Panc1 (cell line): ENCODE results near the gene NTN5. TPM values are rescaled to one million over a fixed set of nuclear protein-coding genes. Genes with fewer than 3 reads are reported as not detected.
"Not testable (repeated sequence)": the region's sequence is repeated elsewhere in the genome, so short reads cannot be mapped to it uniquely, and the experiment has no call there.

Source experiments
- ATAC-seq: fragments of 200-7000 bp; cut with Tn5 transposase; 2 replicates; pipeline ENCODE4 v1.9.1; 2020; ENCODE audit warnings: mild to moderate bottlenecking, moderate library complexity
- BruUV-seq: library from RNA; stranded (reverse); fragments of 400-500 nt; replicated peaks from 2 replicates; lab custom pipeline; 2021; lab: Mats Ljungman, UMichigan
- CTCF ChIA-PET: fragments of 300-600 bp; sonication (Branson Sonifier 250); formaldehyde crosslinking; loops from one replicate; lab custom pipeline; 2022; ENCODE audit warnings: antibody characterized with exemption; lab: Charles Lee
- POLR2A ChIA-PET: fragments of 300-600 bp; sonication (Branson Sonifier 250); formaldehyde crosslinking; loops from one replicate; lab custom pipeline; 2022; ENCODE audit warnings: antibody characterized with exemption; lab: Charles Lee
- DNase-seq: peaks from one replicate; pipeline ENCODE4 v3.0.0-alpha.2; 2010; ENCODE audit warnings: low read depth, low spot score
- H3K27ac ChIP-seq: 2 replicates; pipeline ENCODE4 v1.5.1; 2011; ENCODE audit warnings: mild to moderate bottlenecking, low read length, inconsistent platforms
- H3K27me3 ChIP-seq: fragments of 200-500 bp; sonication (Bioruptor generic); 2 replicates; pipeline ENCODE4 v1.6.0; 2014; ENCODE audit warnings: low read length, inconsistent platforms; ENCODE audit not compliant: control insufficient read depth, insufficient read depth
- H3K36me3 ChIP-seq: fragments of 200-500 bp; sonication (Bioruptor generic); 2 replicates; pipeline ENCODE4 v1.5.1; 2014; ENCODE audit warnings: inconsistent platforms, mild to moderate bottlenecking, low read length, moderate library complexity; ENCODE audit not compliant: control insufficient read depth, insufficient read depth
- H3K4me1 ChIP-seq: 2 replicates; pipeline ENCODE4 v1.5.1; 2011; ENCODE audit warnings: inconsistent platforms, mild to moderate bottlenecking, low read length, moderate library complexity; ENCODE audit not compliant: control insufficient read depth, insufficient read depth
- H3K4me3 ChIP-seq, 2 experiments: 2 replicates each; pipeline ENCODE4 v1.5.1; 2011 to 2012; ENCODE audit warnings: low read depth in 2 of 2, low read length in 2 of 2, mild to moderate bottlenecking in 2 of 2, inconsistent platforms in 1 of 2, moderate library complexity in 1 of 2
- H3K9me3 ChIP-seq: fragments of 200-500 bp; sonication (Bioruptor generic); 2 replicates; pipeline ENCODE4 v1.5.1; 2014; ENCODE audit warnings: low read depth, mild to moderate bottlenecking, inconsistent platforms, low read length, moderate library complexity; ENCODE audit not compliant: control insufficient read depth, insufficient read depth
- POLR2AphosphoS5 ChIP-seq: IDR thresholded peaks from 2 replicates; pipeline ENCODE4 v1.6.1; 2012; ENCODE audit warnings: mild to moderate bottlenecking, low read depth, low read length, moderate library complexity
- SIN3A ChIP-seq: IDR thresholded peaks from 2 replicates; pipeline ENCODE4 v1.6.1; 2012; ENCODE audit warnings: low read depth, mild to moderate bottlenecking, low read length, moderate library complexity, borderline replicate concordance; ENCODE audit not compliant: insufficient read depth
- TCF7L2 ChIP-seq: IDR thresholded peaks from 2 replicates; pipeline ENCODE4 v1.6.1; 2011; ENCODE audit warnings: mild to moderate bottlenecking, low read depth, low read length, inconsistent platforms
- in situ Hi-C: cut with HindIII; loops from 2 replicates; pipeline ENCODE4 v1.10.0; 2016; ENCODE audit warnings: low sequenced_read_pairs, low pct_unique_long_range_greater_than_20kb
- intact Hi-C: fragments of 100-400 bp; cut with micrococcal nuclease; formaldehyde crosslinking; loops from one replicate; pipeline ENCODE4 v1.10.0; 2022; ENCODE audit not compliant: unreplicated experiment
- total RNA-seq: library from RNA; stranded (reverse); gene quantifications from one replicate; pipeline ENCODE4 v1.2.1, GENCODE V29; 2021; ENCODE audit not compliant: unreplicated experiment
- TF ChIP-seq, protein P1 (sequence below): fragments of 450-650 bp; IDR thresholded peaks from 2 replicates; pipeline ENCODE4 v1.5.1; 2017; ENCODE audit warnings: mild to moderate bottlenecking
- TF ChIP-seq, protein P2 (sequence below), 2 experiments: IDR thresholded peaks; 2 replicates each; pipeline ENCODE4 v1.6.1; 2011 to 2012; ENCODE audit warnings: low read depth in 2 of 2, control low read depth in 1 of 2, low read length in 1 of 2, mild to moderate bottlenecking in 1 of 2, moderate library complexity in 1 of 2; ENCODE audit not compliant: insufficient read depth in 1 of 2

The NTN5 gene
- total RNA-seq, 1 experiment from 2014 or later, result 0.23 TPM

DNA sequence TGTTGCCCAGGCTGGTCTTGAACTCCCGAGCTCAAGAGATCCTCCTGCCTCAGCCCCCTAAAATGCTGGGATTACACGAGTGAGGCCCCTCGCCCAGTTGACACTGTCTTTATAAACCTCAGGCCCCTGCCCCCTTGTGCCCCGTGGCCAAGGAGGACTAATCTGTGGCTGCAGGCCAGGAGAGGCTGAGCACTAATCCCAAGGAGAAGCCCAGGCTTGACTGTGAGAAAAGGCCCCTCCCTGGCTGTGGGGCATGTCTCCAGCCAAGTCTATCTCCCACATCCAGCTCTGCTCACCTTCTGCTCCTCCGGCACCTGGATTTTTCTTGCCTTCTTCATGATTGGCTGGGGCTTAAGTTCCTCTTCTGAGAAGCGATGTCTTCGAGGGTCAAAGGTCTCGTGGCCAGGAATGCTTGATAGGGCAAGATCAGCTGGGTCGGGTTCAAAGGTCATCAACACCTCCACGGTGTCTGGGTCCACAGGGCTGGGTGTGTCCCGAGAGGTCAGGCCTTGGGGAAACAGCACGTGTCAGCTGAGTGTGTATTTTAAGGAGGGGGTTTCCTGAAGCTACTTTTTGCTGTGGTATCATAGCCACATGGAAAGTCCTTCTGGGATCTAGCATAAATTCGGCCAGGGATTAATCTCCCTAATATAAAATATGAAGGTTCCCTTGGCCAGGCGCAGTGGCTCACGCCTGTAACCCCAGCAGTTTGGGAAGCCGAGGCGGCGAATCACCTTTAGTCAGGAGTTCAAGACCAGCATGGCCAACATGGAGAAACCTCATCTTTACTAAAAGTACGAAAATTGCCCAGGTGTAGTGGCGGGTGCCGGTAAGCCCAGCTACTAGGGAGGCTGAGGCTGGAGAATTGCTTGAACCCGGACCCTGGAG, 39.4 kb downstream of the NTN5 start:
- TF ChIP-seq, protein P1, sequence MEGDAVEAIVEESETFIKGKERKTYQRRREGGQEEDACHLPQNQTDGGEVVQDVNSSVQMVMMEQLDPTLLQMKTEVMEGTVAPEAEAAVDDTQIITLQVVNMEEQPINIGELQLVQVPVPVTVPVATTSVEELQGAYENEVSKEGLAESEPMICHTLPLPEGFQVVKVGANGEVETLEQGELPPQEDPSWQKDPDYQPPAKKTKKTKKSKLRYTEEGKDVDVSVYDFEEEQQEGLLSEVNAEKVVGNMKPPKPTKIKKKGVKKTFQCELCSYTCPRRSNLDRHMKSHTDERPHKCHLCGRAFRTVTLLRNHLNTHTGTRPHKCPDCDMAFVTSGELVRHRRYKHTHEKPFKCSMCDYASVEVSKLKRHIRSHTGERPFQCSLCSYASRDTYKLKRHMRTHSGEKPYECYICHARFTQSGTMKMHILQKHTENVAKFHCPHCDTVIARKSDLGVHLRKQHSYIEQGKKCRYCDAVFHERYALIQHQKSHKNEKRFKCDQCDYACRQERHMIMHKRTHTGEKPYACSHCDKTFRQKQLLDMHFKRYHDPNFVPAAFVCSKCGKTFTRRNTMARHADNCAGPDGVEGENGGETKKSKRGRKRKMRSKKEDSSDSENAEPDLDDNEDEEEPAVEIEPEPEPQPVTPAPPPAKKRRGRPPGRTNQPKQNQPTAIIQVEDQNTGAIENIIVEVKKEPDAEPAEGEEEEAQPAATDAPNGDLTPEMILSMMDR, result no peak
- TF ChIP-seq, protein P2, sequence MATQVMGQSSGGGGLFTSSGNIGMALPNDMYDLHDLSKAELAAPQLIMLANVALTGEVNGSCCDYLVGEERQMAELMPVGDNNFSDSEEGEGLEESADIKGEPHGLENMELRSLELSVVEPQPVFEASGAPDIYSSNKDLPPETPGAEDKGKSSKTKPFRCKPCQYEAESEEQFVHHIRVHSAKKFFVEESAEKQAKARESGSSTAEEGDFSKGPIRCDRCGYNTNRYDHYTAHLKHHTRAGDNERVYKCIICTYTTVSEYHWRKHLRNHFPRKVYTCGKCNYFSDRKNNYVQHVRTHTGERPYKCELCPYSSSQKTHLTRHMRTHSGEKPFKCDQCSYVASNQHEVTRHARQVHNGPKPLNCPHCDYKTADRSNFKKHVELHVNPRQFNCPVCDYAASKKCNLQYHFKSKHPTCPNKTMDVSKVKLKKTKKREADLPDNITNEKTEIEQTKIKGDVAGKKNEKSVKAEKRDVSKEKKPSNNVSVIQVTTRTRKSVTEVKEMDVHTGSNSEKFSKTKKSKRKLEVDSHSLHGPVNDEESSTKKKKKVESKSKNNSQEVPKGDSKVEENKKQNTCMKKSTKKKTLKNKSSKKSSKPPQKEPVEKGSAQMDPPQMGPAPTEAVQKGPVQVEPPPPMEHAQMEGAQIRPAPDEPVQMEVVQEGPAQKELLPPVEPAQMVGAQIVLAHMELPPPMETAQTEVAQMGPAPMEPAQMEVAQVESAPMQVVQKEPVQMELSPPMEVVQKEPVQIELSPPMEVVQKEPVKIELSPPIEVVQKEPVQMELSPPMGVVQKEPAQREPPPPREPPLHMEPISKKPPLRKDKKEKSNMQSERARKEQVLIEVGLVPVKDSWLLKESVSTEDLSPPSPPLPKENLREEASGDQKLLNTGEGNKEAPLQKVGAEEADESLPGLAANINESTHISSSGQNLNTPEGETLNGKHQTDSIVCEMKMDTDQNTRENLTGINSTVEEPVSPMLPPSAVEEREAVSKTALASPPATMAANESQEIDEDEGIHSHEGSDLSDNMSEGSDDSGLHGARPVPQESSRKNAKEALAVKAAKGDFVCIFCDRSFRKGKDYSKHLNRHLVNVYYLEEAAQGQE (IDR thresholded peaks at IDR 0.05; ENCODE audit: insufficient read depth in 1 of 2, low read depth in 2 of 2, low read length in 1 of 2), result no peak
- TF ChIP-seq POLR2AphosphoS5 (no peak), SIN3A (no peak), TCF7L2 (no peak)

DNA sequence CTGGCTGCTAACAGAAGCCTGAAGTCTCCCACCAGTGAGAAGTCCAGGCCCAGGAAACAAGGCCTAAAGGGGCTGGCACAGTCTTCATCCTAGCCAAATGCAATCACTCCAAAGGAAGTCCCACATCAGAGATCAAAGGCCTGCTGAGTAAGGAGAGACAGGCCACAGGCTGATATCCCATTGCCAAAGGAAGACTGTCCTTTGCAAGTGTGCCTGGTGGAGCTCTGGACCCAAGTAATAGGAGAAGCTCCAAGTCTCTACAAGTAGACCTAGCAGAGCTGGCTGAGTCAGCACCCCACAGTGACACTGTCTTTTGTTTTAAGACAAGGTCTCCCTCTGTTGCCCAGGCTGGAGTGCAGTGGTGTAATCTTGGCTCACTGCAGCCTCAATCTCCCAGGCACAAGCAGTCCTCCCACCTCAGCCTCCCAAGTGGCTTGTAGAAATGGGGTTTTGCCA, 40.1 kb downstream of the NTN5 start:
- H3K9me3 ChIP-seq, result no peaks in the 10 kb centered on the region
- intact Hi-C loops, result no loop called here
- CTCF ChIA-PET, result no interaction called here
- in situ Hi-C loops, result no loop called here
- peak overlapping the region; percentile 96; the same call in 1 of the 2 replicates for H3K27ac ChIP-seq
- peak; percentile 56; the same call in 1 of the 2 replicates for TF ChIP-seq TCF7L2
- no peak for TF ChIP-seq SIN3A
- no peak overlapping the region for H3K4me3 ChIP-seq
- H3K4me1 ChIP-seq, result peaks cover 23% of the 10 kb centered on the region
- H3K36me3 ChIP-seq, result no peaks in the 10 kb centered on the region; the same call in 1 of the 2 replicates
- no TSS peak for BruUV-seq
- no peaks in the 10 kb centered on the region for H3K27me3 ChIP-seq
- ATAC-seq (no peak), DNase-seq (no peak)
- POLR2A ChIA-PET, result interaction anchor here (0.6 kb wide), 1 partner anchor 254 kb away, joined by 5 read pairs; no protein-coding TSS in a partner anchor

More for the DNA sequence above, 39.4 kb downstream of the NTN5 start:
- Histone ChIP-seq H3K27ac (peak overlapping the region; percentile 96), H3K4me1 (peaks cover 25% of the 10 kb centered on the region), H3K4me3 (peak overlapping the region in 1 of 2 experiments; percentile 10; a peak in 2 of 4 replicates), H3K27me3 (no peaks in the 10 kb centered on the region), H3K9me3 (no peaks in the 10 kb centered on the region), H3K36me3 (no peaks in the 10 kb centered on the region; the same call in 1 of the 2 replicates)
- POLR2A ChIA-PET, result interaction anchor here (0.6 kb wide), 1 partner anchor 253 kb away, joined by 5 read pairs; no protein-coding TSS in a partner anchor
- CTCF ChIA-PET, result no interaction called here
- in situ Hi-C loops, result no loop called here
- no TSS peak for BruUV-seq
- ATAC-seq (no peak), DNase-seq (no peak)
- intact Hi-C loops, result no loop called here

DNA sequence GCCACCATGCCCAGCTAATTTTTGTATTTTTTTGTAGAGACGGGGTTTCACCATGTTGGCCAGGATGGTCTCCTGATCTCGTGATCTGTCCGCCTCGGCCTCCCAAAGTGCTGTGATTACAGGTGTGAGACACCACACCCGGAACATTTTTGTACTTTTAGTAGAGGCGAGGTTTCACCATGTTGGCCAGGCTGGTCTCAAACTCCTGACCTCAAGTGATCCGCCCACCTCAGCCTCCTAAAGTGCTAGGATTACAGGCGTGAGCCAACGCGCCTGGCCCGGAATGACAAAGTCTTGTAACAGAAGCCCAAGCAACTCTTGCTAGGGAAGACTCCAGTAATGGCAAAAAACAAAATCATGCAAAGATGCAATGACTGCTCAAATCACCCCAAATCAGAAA, 40.5 kb downstream of the NTN5 start:
- H3K4me3 ChIP-seq, H3K27ac ChIP-seq, ATAC-seq, CTCF ChIA-PET, H3K9me3 ChIP-seq, BruUV-seq, H3K27me3 ChIP-seq, in situ Hi-C loops, DNase-seq, H3K36me3 ChIP-seq, intact Hi-C loops: not testable (repeated sequence)
- H3K4me1 ChIP-seq, result peaks cover 23% of the 10 kb centered on the region
- POLR2A ChIA-PET, result interaction anchor here (0.6 kb wide), 1 partner anchor 254 kb away, joined by 5 read pairs; no protein-coding TSS in a partner anchor
